GM18498 (cell line): ENCODE measurements around the gene KCNMB3.
"Not testable (repeated sequence)": the region's sequence is repeated elsewhere in the genome, so short reads cannot be mapped to it uniquely, and the experiment has no call there.

Experiments
- ATAC-seq: cut with Tn5 transposase; IDR thresholded peaks from one replicate; pipeline ENCODE4 v1.9.1; 2021; ENCODE audit warnings: mild to moderate bottlenecking, moderate library complexity; ENCODE audit not compliant: unreplicated experiment

Gene KCNMB3

GRCh38 chr3:179265092-179265491 lies 14.2 kb upstream of the KCNMB3 start:
- ATAC-seq = no peak

GRCh38 chr3:179264449-179264848 lies 13.5 kb upstream of the KCNMB3 start:
- no peak for ATAC-seq

- no peak for ATAC-seq
Measured at GRCh38 chr3:179263134-179263533, 12.2 kb upstream of the KCNMB3 start.

GRCh38 chr3:179260949-179261765 lies 10.2 kb upstream of the KCNMB3 start:
- peak; percentile 90 for ATAC-seq

- ATAC-seq = not testable (repeated sequence)
Measured at GRCh38 chr3:179259959-179260756, 9.2 kb upstream of the KCNMB3 start.

- ATAC-seq = no peak
Measured at GRCh38 chr3:179258820-179259219, 7.9 kb upstream of the KCNMB3 start.

GRCh38 chr3:179257742-179258141 lies 6.8 kb upstream of the KCNMB3 start:
- ATAC-seq = not testable (repeated sequence)

GRCh38 chr3:179256813-179257212 lies 5.9 kb upstream of the KCNMB3 start:
- ATAC-seq = no peak

GRCh38 chr3:179247289-179248015 lies 3.5 kb downstream of the KCNMB3 start:
- no peak for ATAC-seq

- no peak for ATAC-seq
Measured at GRCh38 chr3:179244878-179245277, 6.0 kb downstream of the KCNMB3 start.

- not testable (repeated sequence) for ATAC-seq
Measured at GRCh38 chr3:179242859-179243258, 8.1 kb downstream of the KCNMB3 start.

- ATAC-seq = not testable (repeated sequence)
Measured at GRCh38 chr3:179240299-179240698, 10.6 kb downstream of the KCNMB3 start.

GRCh38 chr3:179236669-179237301 lies 14.1 kb downstream of the KCNMB3 start:
- ATAC-seq = peak; percentile 84

- no peak for ATAC-seq
Measured at GRCh38 chr3:179234199-179234598, 16.7 kb downstream of the KCNMB3 start.

- ATAC-seq = no peak
Measured at GRCh38 chr3:179233043-179233442, 17.9 kb downstream of the KCNMB3 start.

GRCh38 chr3:179229177-179229576 lies 21.7 kb downstream of the KCNMB3 start:
- ATAC-seq = no peak

- ATAC-seq = no peak
Measured at GRCh38 chr3:179227349-179227748, 23.6 kb downstream of the KCNMB3 start.

- no peak for ATAC-seq
Measured at GRCh38 chr3:179224584-179224983, 26.3 kb downstream of the KCNMB3 start.

- no peak for ATAC-seq
Measured at GRCh38 chr3:179223548-179223947, 27.4 kb downstream of the KCNMB3 start.

- ATAC-seq = not testable (repeated sequence)
Measured at GRCh38 chr3:179218213-179218612, 32.7 kb downstream of the KCNMB3 start.

GRCh38 chr3:179215550-179215949 lies 35.4 kb downstream of the KCNMB3 start:
- ATAC-seq = not testable (repeated sequence)
